WTC11 (cell line): ENCODE data around the gene AGBL4.

Experiments
- ELF4 ChIP-seq: sonication (generic); formaldehyde crosslinking; IDR thresholded peaks from 2 replicates; pipeline ENCODE4 v1.8.1; 2022; ENCODE audit warnings: low read depth, mild to moderate bottlenecking, moderate library complexity, missing genetic modification reagents
- HMGA2 ChIP-seq: fragments of 250-450 bp; sonication (Bioruptor Pico); IDR thresholded peaks from 2 replicates; pipeline ENCODE4 v1.4.0; 2021; ENCODE audit warnings: mild to moderate bottlenecking, moderate library complexity
- ZNF317 ChIP-seq: sonication (generic); formaldehyde crosslinking; IDR thresholded peaks from 2 replicates; pipeline ENCODE4 v1.8.1; 2023; ENCODE audit warnings: low read depth, mild to moderate bottlenecking, moderate library complexity, missing genetic modification reagents, borderline replicate concordance
- TF ChIP-seq, protein P1 (sequence below): sonication (generic); formaldehyde crosslinking; IDR thresholded peaks from 2 replicates; pipeline ENCODE4 v1.8.1; 2023; ENCODE audit warnings: mild to moderate bottlenecking, missing genetic modification reagents, borderline replicate concordance
- TF ChIP-seq, protein P2 (sequence below): fragments of 200-600 bp; IDR thresholded peaks from 2 replicates; pipeline ENCODE4 v1.8.0; 2022; ENCODE audit warnings: antibody characterized with exemption

DNA sequence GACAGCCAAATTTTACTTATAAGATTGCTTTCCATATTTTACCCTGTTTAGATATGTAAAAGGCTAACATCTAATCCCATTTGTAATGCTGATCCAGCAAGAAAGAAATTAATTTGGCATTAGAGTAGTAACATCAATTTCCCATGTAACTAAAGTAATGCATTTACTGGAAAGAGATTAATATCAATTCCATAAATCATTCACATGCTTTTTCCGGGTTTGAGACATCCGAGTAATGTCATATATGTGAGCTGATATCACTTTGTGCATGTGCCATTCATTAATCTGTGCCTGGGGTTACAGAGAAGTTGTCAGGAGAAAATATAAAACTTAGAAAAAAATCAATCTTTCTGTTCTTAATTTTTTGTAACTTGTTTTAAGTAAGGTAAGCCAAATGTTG, 206.1 kb downstream of the AGBL4 start:
- no peak for TF ChIP-seq ELF4 (CRISPR knock-in tag)
- TF ChIP-seq, protein P1, sequence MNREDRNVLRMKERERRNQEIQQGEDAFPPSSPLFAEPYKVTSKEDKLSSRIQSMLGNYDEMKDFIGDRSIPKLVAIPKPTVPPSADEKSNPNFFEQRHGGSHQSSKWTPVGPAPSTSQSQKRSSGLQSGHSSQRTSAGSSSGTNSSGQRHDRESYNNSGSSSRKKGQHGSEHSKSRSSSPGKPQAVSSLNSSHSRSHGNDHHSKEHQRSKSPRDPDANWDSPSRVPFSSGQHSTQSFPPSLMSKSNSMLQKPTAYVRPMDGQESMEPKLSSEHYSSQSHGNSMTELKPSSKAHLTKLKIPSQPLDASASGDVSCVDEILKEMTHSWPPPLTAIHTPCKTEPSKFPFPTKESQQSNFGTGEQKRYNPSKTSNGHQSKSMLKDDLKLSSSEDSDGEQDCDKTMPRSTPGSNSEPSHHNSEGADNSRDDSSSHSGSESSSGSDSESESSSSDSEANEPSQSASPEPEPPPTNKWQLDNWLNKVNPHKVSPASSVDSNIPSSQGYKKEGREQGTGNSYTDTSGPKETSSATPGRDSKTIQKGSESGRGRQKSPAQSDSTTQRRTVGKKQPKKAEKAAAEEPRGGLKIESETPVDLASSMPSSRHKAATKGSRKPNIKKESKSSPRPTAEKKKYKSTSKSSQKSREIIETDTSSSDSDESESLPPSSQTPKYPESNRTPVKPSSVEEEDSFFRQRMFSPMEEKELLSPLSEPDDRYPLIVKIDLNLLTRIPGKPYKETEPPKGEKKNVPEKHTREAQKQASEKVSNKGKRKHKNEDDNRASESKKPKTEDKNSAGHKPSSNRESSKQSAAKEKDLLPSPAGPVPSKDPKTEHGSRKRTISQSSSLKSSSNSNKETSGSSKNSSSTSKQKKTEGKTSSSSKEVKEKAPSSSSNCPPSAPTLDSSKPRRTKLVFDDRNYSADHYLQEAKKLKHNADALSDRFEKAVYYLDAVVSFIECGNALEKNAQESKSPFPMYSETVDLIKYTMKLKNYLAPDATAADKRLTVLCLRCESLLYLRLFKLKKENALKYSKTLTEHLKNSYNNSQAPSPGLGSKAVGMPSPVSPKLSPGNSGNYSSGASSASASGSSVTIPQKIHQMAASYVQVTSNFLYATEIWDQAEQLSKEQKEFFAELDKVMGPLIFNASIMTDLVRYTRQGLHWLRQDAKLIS: no peak
- TF ChIP-seq, protein P2, sequence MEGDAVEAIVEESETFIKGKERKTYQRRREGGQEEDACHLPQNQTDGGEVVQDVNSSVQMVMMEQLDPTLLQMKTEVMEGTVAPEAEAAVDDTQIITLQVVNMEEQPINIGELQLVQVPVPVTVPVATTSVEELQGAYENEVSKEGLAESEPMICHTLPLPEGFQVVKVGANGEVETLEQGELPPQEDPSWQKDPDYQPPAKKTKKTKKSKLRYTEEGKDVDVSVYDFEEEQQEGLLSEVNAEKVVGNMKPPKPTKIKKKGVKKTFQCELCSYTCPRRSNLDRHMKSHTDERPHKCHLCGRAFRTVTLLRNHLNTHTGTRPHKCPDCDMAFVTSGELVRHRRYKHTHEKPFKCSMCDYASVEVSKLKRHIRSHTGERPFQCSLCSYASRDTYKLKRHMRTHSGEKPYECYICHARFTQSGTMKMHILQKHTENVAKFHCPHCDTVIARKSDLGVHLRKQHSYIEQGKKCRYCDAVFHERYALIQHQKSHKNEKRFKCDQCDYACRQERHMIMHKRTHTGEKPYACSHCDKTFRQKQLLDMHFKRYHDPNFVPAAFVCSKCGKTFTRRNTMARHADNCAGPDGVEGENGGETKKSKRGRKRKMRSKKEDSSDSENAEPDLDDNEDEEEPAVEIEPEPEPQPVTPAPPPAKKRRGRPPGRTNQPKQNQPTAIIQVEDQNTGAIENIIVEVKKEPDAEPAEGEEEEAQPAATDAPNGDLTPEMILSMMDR: no peak
- TF ChIP-seq HMGA2 (CRISPR knock-in tag): no peak
- no peak for TF ChIP-seq ZNF317 (CRISPR knock-in tag)
